Sigmoid colon (tissue), 4 donors: ENCODE results near the gene REG3G.

Experiments
- EP300 ChIP-seq, 4 donors: sonication (generic); formaldehyde crosslinking; IDR thresholded peaks; one replicate each; pipeline ENCODE4 v1.6.1; 2017; ENCODE audit warnings: antibody characterized with exemption in 4 of 4
- POLR2A ChIP-seq, 2 donors: fragments of 450-650 bp; IDR thresholded peaks; one replicate each; pipeline ENCODE4 v1.6.1; 2016; ENCODE audit warnings: antibody characterized with exemption in 2 of 2, mild to moderate bottlenecking in 2 of 2, moderate library complexity in 2 of 2
- TF ChIP-seq, protein P1 (sequence below), 4 experiments: fragments of 450-650 bp in 3 of 4; fragments of 200-600 bp in 1 of 4; IDR thresholded peaks; one replicate each; pipeline ENCODE4 v1.5.1; 2016 to 2019; ENCODE audit warnings: antibody characterized with exemption in 4 of 4, mild to moderate bottlenecking in 3 of 4, moderate library complexity in 2 of 4

GRCh38 chr2:79005216-79005615 is 20.3 kb upstream of the REG3G start:
- TF ChIP-seq POLR2A (IDR thresholded peaks at IDR 0.05) (no peak), EP300 (IDR thresholded peaks at IDR 0.05) (no peak)
- TF ChIP-seq, protein P1, sequence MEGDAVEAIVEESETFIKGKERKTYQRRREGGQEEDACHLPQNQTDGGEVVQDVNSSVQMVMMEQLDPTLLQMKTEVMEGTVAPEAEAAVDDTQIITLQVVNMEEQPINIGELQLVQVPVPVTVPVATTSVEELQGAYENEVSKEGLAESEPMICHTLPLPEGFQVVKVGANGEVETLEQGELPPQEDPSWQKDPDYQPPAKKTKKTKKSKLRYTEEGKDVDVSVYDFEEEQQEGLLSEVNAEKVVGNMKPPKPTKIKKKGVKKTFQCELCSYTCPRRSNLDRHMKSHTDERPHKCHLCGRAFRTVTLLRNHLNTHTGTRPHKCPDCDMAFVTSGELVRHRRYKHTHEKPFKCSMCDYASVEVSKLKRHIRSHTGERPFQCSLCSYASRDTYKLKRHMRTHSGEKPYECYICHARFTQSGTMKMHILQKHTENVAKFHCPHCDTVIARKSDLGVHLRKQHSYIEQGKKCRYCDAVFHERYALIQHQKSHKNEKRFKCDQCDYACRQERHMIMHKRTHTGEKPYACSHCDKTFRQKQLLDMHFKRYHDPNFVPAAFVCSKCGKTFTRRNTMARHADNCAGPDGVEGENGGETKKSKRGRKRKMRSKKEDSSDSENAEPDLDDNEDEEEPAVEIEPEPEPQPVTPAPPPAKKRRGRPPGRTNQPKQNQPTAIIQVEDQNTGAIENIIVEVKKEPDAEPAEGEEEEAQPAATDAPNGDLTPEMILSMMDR (IDR thresholded peaks at IDR 0.05), result no peak
